ENCODE results near the gene SNRNP27. TPM values are rescaled to one million over a fixed set of nuclear protein-coding genes. Genes with fewer than 3 reads are reported as not detected.

SNRNP27 gene
- total and polyA plus RNA-seq, 9 donors, result 31.6 to 69.0 (median 39.0) TPM

GRCh38 chr2:69847068-69847828 lies 46.5 kb upstream of the SNRNP27 start:
- no peaks in the 10 kb centered on the region for H3K4me1 ChIP-seq (ENCODE audit: insufficient read depth)
- intact Hi-C loops (cut with DNase I), result no loop called here
- H3K36me3 ChIP-seq, result no peaks in the 10 kb centered on the region
- no peaks in the 10 kb centered on the region for H3K27me3 ChIP-seq
- 96% methylated on average over 5 of the region's 5 CpGs for WGBS, 3 donors
- DNase-seq, result no peak
- H3K27ac ChIP-seq, result no peak overlapping the region
- no peak overlapping the region for H3K4me3 ChIP-seq
- TF ChIP-seq EP300 (IDR thresholded peaks at IDR 0.05) (no peak), POLR2A (IDR thresholded peaks at IDR 0.05) (no peak)
- TF ChIP-seq, protein P1, sequence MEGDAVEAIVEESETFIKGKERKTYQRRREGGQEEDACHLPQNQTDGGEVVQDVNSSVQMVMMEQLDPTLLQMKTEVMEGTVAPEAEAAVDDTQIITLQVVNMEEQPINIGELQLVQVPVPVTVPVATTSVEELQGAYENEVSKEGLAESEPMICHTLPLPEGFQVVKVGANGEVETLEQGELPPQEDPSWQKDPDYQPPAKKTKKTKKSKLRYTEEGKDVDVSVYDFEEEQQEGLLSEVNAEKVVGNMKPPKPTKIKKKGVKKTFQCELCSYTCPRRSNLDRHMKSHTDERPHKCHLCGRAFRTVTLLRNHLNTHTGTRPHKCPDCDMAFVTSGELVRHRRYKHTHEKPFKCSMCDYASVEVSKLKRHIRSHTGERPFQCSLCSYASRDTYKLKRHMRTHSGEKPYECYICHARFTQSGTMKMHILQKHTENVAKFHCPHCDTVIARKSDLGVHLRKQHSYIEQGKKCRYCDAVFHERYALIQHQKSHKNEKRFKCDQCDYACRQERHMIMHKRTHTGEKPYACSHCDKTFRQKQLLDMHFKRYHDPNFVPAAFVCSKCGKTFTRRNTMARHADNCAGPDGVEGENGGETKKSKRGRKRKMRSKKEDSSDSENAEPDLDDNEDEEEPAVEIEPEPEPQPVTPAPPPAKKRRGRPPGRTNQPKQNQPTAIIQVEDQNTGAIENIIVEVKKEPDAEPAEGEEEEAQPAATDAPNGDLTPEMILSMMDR (IDR thresholded peaks at IDR 0.05), result no peak
- H3K9me3 ChIP-seq, result no peaks in the 10 kb centered on the region

DNA sequence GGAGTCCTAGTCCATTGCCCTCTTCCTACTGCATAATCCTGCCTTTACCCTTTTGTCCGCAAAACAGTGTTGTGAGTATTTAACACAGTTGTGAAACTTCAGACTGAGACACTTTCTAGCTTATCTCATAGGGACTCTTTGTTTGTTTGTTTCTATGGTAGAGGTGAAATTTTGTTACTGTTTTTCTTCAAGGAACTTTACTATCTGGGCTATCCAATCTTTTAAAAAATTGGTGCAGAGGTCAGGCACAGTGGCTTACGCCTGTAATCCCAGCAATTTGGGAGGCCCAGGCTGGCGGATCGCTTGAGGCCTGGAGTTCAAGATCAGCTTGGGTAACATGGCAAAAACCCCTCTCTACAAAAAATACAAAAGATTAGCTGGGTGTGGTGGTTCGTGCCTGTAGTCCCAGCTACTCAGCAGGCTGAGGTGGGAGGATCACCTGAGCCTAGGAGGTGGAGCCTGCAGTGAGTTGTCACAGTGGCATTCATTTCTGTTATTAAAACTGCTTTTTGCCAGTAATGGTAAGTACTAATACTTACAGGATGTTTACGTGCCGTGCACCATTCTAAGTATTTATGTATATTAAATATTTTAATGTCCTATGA lies 45.5 kb upstream of the SNRNP27 start:
- Histone ChIP-seq H3K4me1 (ENCODE audit: insufficient read depth) (no peaks in the 10 kb centered on the region), H3K9me3 (no peaks in the 10 kb centered on the region), H3K36me3 (no peaks in the 10 kb centered on the region), H3K27ac (no peak overlapping the region), H3K4me3 (no peak overlapping the region), H3K27me3 (no peaks in the 10 kb centered on the region)
- DNase-seq, result no peak
- TF ChIP-seq EP300 (IDR thresholded peaks at IDR 0.05), result no peak
- TF ChIP-seq, protein P1 (IDR thresholded peaks at IDR 0.05), result no peak
- 83 to 88% (median 87%) methylated on average over 7 of the region's 7 CpGs for WGBS, 3 donors
- intact Hi-C loops (cut with DNase I), result no loop called here

DNA sequence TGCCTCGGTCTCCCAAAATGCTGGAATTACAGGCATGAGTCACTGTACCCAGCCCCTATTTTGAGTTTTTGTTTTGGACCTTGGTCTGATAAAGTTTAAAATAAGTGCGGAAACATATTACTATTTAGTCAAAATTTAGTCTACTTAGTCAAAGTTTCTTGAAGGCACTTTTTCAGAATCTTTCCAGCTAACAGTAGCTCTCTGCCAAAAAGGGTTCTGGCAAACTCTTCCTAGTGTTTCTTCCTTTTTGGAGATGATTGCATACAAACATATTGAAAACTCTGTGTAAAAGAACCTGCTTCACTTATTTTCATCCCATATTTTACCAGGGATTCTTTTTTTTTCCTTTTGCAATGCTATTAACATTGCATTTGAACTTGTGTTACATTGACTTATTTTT lies 35.5 kb upstream of the SNRNP27 start:
- Histone ChIP-seq H3K27ac (no peak overlapping the region), H3K27me3 (no peaks in the 10 kb centered on the region), H3K4me3 (no peak overlapping the region), H3K4me1 (ENCODE audit: insufficient read depth) (no peaks in the 10 kb centered on the region), H3K36me3 (no peaks in the 10 kb centered on the region), H3K9me3 (no peaks in the 10 kb centered on the region)
- no peak for DNase-seq
- intact Hi-C loops (cut with DNase I), result no loop called here
- 68 to 74% (median 72%) methylated on average over 2 of the region's 2 CpGs for WGBS, 3 donors
- TF ChIP-seq POLR2A (IDR thresholded peaks at IDR 0.05) (no peak), EP300 (IDR thresholded peaks at IDR 0.05) (no peak)
- TF ChIP-seq, protein P1 (IDR thresholded peaks at IDR 0.05), result no peak

DNA sequence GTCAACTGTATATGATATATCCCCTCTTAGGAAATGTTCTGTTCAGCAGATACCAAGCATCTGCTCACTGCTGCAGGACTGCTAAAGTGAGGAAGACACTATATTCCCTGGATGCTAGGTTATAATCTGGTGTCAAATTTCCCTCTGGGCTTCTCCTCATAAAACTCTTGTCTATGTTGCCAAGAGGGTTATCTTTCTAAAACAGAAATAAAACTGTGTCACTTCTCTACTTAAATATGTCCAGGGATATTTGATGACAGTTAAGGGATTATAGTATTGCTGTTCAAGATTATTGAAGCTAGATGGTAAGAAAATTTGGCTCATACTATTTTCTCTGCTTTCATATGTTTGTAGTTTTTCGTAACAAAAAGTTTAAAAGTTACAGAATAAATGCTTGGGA lies 30.5 kb upstream of the SNRNP27 start:
- TF ChIP-seq EP300 (IDR thresholded peaks at IDR 0.05) (no peak), POLR2A (IDR thresholded peaks at IDR 0.05) (no peak)
- TF ChIP-seq, protein P1 (IDR thresholded peaks at IDR 0.05), result no peak
- intact Hi-C loops (cut with DNase I), result no loop called here
- no peak overlapping the region for H3K27ac ChIP-seq
- DNase-seq, result no peak
- no peaks in the 10 kb centered on the region for H3K36me3 ChIP-seq
- no peaks in the 10 kb centered on the region for H3K27me3 ChIP-seq
- no peaks in the 10 kb centered on the region for H3K9me3 ChIP-seq
- no peak overlapping the region for H3K4me3 ChIP-seq
- no peaks in the 10 kb centered on the region for H3K4me1 ChIP-seq (ENCODE audit: insufficient read depth)
- 92 to 96% (median 92%) methylated on average over 1 of the region's 1 CpG for WGBS, 3 donors

Measured in ovary (tissue), 9 donors.